Measurements from ENCODE around the gene GMDS.

Gene GMDS

DNA sequence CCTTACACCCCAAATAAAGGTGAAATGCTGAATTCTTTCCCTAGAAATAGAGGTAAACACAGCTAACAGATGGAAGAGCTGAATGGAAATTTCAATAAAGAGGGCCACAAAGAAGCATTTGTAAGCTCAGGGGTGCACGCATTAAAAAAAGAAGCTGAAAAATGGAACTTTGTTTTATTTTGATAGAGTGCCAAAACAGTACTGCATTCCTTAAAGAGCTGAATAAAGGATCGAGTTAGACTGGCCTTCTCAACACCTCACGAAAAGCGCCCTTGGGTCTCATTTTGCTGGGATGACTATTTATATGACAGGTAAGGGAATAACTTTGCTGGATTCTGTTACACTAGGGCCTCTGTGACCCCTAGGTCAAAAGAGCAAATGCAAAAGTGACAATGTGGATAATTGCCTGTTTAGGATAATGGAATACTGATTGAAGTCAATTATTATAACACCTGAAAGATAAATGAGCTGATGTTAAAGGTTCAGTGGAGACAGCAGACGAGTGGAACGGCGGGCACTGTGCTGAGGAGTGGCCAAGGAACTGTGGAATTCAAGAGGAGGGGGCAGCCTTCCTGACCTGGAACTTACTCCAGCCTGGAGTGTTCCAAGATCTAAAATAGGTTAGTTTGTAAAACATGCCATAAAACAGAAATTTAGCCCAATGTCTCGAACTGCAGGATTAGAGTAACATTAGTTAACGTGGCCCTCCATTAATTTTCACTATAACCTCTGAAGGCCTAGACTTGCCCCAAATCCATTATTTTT lies 467.3 kb downstream of the GMDS start:
- H3K27ac ChIP-seq (ENCODE audit: low read length) = no peak overlapping the region
- H3K36me3 ChIP-seq (replicated peaks; ENCODE audit: insufficient read depth, low read length) = no peaks in the 10 kb centered on the region
- no peaks in the 10 kb centered on the region for H3K9me3 ChIP-seq (replicated peaks; ENCODE audit: insufficient read depth, low read length)
- no peaks in the 10 kb centered on the region for H3K9me2 ChIP-seq (replicated peaks; ENCODE audit: insufficient read depth, low read length)
- H2AFZ ChIP-seq (ENCODE audit: low read length) = no peak overlapping the region
- no peak for DNase-seq
- no peak overlapping the region for H3K9ac ChIP-seq (ENCODE audit: low read length)
- no peaks in the 10 kb centered on the region for H3K4me1 ChIP-seq (ENCODE audit: low read length)
- no peak overlapping the region for H3K4me2 ChIP-seq (ENCODE audit: low read depth, low read length)
- TF ChIP-seq EZH2 (optimal IDR thresholded peaks at IDR 0.05; ENCODE audit: low read depth, low read length) (no peak), EZH2phosphoT487 (IDR thresholded peaks at IDR 0.05; ENCODE audit: low read length) (no peak)
- TF ChIP-seq, protein P1, sequence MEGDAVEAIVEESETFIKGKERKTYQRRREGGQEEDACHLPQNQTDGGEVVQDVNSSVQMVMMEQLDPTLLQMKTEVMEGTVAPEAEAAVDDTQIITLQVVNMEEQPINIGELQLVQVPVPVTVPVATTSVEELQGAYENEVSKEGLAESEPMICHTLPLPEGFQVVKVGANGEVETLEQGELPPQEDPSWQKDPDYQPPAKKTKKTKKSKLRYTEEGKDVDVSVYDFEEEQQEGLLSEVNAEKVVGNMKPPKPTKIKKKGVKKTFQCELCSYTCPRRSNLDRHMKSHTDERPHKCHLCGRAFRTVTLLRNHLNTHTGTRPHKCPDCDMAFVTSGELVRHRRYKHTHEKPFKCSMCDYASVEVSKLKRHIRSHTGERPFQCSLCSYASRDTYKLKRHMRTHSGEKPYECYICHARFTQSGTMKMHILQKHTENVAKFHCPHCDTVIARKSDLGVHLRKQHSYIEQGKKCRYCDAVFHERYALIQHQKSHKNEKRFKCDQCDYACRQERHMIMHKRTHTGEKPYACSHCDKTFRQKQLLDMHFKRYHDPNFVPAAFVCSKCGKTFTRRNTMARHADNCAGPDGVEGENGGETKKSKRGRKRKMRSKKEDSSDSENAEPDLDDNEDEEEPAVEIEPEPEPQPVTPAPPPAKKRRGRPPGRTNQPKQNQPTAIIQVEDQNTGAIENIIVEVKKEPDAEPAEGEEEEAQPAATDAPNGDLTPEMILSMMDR (IDR thresholded peaks at IDR 0.05; ENCODE audit: low read length) = no peak
- no peaks in the 10 kb centered on the region for H3K27me3 ChIP-seq (replicated peaks; ENCODE audit: insufficient read depth, low read length)
- no peaks in the 10 kb centered on the region for H3F3A ChIP-seq (ENCODE audit: insufficient read depth, low read length)
- no peaks in the 10 kb centered on the region for H3K79me2 ChIP-seq (ENCODE audit: low read length)
- H3K4me3 ChIP-seq (ENCODE audit: low read length) = no peak overlapping the region
- H4K20me1 ChIP-seq (ENCODE audit: insufficient read depth, low read length) = no peaks in the 10 kb centered on the region

DNA sequence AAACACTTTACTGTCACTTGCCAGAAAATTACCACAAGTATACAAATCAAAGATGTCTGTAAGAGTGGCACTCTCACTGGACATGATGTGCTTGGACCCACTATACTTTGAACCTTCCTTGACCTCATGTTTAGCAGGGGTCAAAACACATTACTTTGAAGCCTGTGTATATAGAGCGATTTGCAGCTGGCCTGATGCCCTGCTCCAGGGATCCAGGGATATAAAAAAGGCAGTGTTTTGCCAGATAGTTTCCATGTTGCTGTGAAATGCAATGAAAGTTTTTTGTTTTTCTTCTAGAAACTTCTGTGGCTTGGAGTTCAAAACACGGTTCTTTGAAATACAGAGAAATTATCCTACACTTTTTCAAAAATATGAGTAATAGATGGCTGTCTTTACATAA lies 470.0 kb downstream of the GMDS start:
- Histone ChIP-seq H3K36me3 (replicated peaks; ENCODE audit: insufficient read depth, low read length) (no peaks in the 10 kb centered on the region), H3K27ac (ENCODE audit: low read length) (no peak overlapping the region), H4K20me1 (ENCODE audit: insufficient read depth, low read length) (no peaks in the 10 kb centered on the region), H3K4me2 (ENCODE audit: low read depth, low read length) (no peak overlapping the region), H3K9me3 (replicated peaks; ENCODE audit: insufficient read depth, low read length) (no peaks in the 10 kb centered on the region), H3K9ac (ENCODE audit: low read length) (no peak overlapping the region), H3F3A (ENCODE audit: insufficient read depth, low read length) (no peaks in the 10 kb centered on the region), H3K79me2 (ENCODE audit: low read length) (no peaks in the 10 kb centered on the region), H2AFZ (ENCODE audit: low read length) (no peak overlapping the region), H3K27me3 (replicated peaks; ENCODE audit: insufficient read depth, low read length) (no peaks in the 10 kb centered on the region), H3K4me3 (ENCODE audit: low read length) (no peak overlapping the region), H3K9me2 (replicated peaks; ENCODE audit: insufficient read depth, low read length) (no peaks in the 10 kb centered on the region), H3K4me1 (ENCODE audit: low read length) (no peaks in the 10 kb centered on the region)
- no peak for DNase-seq
- TF ChIP-seq EZH2 (optimal IDR thresholded peaks at IDR 0.05; ENCODE audit: low read depth, low read length) (no peak), EZH2phosphoT487 (IDR thresholded peaks at IDR 0.05; ENCODE audit: low read length) (no peak)
- TF ChIP-seq, protein P1 (IDR thresholded peaks at IDR 0.05; ENCODE audit: low read length) = no peak

DNA sequence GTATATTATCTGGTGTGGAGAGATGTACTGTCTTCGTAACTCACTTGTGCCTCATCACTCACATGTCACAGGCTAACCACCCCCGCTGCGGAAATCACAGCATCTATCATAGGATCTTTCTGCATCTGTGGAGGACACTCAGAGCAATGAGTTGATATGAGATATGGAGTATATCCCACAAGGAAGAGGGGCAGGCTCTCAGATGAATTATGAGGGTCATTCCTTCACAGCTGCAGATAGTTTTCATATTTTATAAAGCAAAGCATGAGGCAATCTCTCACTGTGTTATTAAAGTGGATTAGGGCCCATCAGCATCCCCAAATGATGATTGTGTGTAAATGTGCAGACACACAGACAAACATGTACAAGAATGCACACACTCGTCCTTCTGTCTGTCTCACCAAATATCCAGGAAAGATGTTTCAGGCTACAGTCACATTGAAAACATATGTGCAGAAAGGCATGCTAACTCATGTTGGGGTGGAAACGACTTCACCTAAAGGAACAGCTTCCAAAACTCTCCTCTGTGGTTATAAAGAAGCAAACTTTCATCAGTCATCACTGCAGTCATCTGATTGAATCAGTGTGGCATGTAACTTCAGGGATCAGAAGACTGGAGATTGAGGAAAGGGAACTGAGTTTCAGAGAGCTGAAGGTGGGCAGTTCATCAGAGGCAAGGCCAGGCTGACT lies 471.0 kb downstream of the GMDS start:
- Histone ChIP-seq H3K4me3 (ENCODE audit: low read length) (no peak overlapping the region), H3K9me2 (replicated peaks; ENCODE audit: insufficient read depth, low read length) (no peaks in the 10 kb centered on the region), H4K20me1 (ENCODE audit: insufficient read depth, low read length) (no peaks in the 10 kb centered on the region), H3K27ac (ENCODE audit: low read length) (no peak overlapping the region), H3F3A (ENCODE audit: insufficient read depth, low read length) (no peaks in the 10 kb centered on the region), H3K9me3 (replicated peaks; ENCODE audit: insufficient read depth, low read length) (no peaks in the 10 kb centered on the region), H3K4me2 (ENCODE audit: low read depth, low read length) (no peak overlapping the region), H3K79me2 (ENCODE audit: low read length) (no peaks in the 10 kb centered on the region), H3K27me3 (replicated peaks; ENCODE audit: insufficient read depth, low read length) (no peaks in the 10 kb centered on the region), H3K4me1 (ENCODE audit: low read length) (no peaks in the 10 kb centered on the region), H2AFZ (ENCODE audit: low read length) (no peak overlapping the region), H3K36me3 (replicated peaks; ENCODE audit: insufficient read depth, low read length) (no peaks in the 10 kb centered on the region), H3K9ac (ENCODE audit: low read length) (no peak overlapping the region)
- no peak for DNase-seq
- TF ChIP-seq, protein P1 (IDR thresholded peaks at IDR 0.05; ENCODE audit: low read length) = no peak
- TF ChIP-seq EZH2phosphoT487 (IDR thresholded peaks at IDR 0.05; ENCODE audit: low read length) = no peak
- no peak for TF ChIP-seq EZH2 (optimal IDR thresholded peaks at IDR 0.05; ENCODE audit: low read depth, low read length)
